Measurements from ENCODE around the gene ABCA13.

ABCA13 gene

GRCh38 chr7:48301201-48301600, 129.9 kb downstream of the ABCA13 start (continued):
- TF ChIP-seq PRDM10 (tag by site-specific recombination; IDR thresholded peaks at IDR 0.05): no peak

GRCh38 chr7:48304641-48305040, 133.4 kb downstream of the ABCA13 start:
- no peak overlapping the region for H3K27ac ChIP-seq (ENCODE audit: extremely low read depth, low read depth, low read length)
- H3K4me1 ChIP-seq (ENCODE audit: control insufficient read depth, insufficient read depth, low read length): no peaks in the 10 kb centered on the region
- H3K4me3 ChIP-seq (ENCODE audit: low read depth, low read length): no peak overlapping the region
- TF ChIP-seq ZNF707 (tag by site-specific recombination; IDR thresholded peaks at IDR 0.05) (no peak), ZNF18 (tag by site-specific recombination; IDR thresholded peaks at IDR 0.05) (no peak), ZNF747 (tag by site-specific recombination; IDR thresholded peaks at IDR 0.05) (no peak), ZNF777 (tag by site-specific recombination; IDR thresholded peaks at IDR 0.05; ENCODE audit: borderline replicate concordance) (no peak), GLI2 (tag by site-specific recombination; IDR thresholded peaks at IDR 0.05; ENCODE audit: borderline replicate concordance, low read depth) (no peak), SALL2 (tag by site-specific recombination; IDR thresholded peaks at IDR 0.05; ENCODE audit: borderline replicate concordance) (no peak), ZNF23 (tag by site-specific recombination; IDR thresholded peaks at IDR 0.05; ENCODE audit: borderline replicate concordance) (no peak), AEBP2 (tag by site-specific recombination; IDR thresholded peaks at IDR 0.05; ENCODE audit: borderline replicate concordance) (no peak), ZNF416 (tag by site-specific recombination; IDR thresholded peaks at IDR 0.05) (no peak)
- ChIA-PET CTCF (no interaction called here), POLR2A (no interaction called here)
- H3K36me3 ChIP-seq (ENCODE audit: control insufficient read depth in 2 of 2, insufficient read depth in 1 of 2, low read length in 2 of 2): no peaks in the 10 kb centered on the region
- no peaks in the 10 kb centered on the region for H3K9me3 ChIP-seq (ENCODE audit: control insufficient read depth, insufficient read depth, low read depth, low read length)

GRCh38 chr7:48305661-48306060, 134.4 kb downstream of the ABCA13 start:
- ChIA-PET POLR2A (no interaction called here), CTCF (no interaction called here)
- Histone ChIP-seq H3K9me3 (ENCODE audit: control insufficient read depth, insufficient read depth, low read depth, low read length) (no peaks in the 10 kb centered on the region), H3K4me1 (ENCODE audit: control insufficient read depth, insufficient read depth, low read length) (no peaks in the 10 kb centered on the region), H3K27ac (ENCODE audit: extremely low read depth, low read depth, low read length) (no peak overlapping the region), H3K36me3 (ENCODE audit: control insufficient read depth in 2 of 2, insufficient read depth in 1 of 2, low read length in 2 of 2) (no peaks in the 10 kb centered on the region), H3K4me3 (ENCODE audit: low read depth, low read length) (no peak overlapping the region)
- TF ChIP-seq ZNF701 (tag by site-specific recombination; IDR thresholded peaks at IDR 0.05) (no peak), ZEB2 (tag by site-specific recombination; IDR thresholded peaks at IDR 0.05) (no peak), ZNF341 (tag by site-specific recombination; IDR thresholded peaks at IDR 0.05; ENCODE audit: low read depth) (no peak), ZNF580 (tag by site-specific recombination; IDR thresholded peaks at IDR 0.05) (no peak), ZNF248 (tag by site-specific recombination; IDR thresholded peaks at IDR 0.05) (no peak)
